ENCODE results near the gene SDC3.
A peak's percentile ranks its signal among the peaks of the same experiment; 100 is the strongest.

The SDC3 gene

DNA sequence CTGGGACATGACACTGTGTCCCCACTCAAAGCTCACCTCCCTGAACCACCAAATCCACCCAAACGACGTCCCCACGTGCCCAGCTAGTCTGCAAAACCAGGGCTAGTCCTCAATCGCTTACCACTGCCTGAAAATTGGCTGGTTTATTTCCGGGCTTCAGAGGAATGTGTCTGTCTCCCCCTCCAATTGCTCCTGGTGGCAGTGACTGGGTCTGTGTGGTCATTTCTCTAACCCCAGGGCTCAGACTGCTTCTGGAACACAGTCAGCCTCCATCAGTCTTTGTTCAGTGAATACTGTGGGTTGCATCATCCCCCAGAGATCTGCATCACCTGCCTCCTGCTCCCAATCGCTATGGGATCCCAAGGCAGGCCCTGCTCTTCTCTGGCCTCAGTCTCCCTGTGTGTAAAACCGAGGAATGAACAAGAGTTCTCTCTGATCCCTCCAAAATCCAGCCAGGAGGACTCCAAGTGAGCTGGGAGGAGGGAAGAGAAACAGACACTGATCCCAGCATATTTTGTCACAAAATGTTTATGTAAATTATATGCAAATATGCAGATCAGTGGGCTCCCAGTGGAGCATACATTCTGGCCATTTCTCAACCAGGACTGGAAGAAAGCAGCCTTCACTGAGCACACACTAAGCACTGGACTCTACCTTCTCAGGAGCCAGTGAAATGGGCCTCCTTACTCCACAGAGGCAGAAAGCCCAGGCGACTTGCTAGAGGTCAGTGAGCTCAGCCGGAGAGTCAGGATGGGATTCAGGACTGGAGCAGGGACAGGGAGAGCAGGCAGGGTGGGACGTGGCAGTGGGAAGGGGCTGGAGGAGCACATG lies 20.9 kb downstream of the SDC3 start:
- no peak for DNase-seq

DNA sequence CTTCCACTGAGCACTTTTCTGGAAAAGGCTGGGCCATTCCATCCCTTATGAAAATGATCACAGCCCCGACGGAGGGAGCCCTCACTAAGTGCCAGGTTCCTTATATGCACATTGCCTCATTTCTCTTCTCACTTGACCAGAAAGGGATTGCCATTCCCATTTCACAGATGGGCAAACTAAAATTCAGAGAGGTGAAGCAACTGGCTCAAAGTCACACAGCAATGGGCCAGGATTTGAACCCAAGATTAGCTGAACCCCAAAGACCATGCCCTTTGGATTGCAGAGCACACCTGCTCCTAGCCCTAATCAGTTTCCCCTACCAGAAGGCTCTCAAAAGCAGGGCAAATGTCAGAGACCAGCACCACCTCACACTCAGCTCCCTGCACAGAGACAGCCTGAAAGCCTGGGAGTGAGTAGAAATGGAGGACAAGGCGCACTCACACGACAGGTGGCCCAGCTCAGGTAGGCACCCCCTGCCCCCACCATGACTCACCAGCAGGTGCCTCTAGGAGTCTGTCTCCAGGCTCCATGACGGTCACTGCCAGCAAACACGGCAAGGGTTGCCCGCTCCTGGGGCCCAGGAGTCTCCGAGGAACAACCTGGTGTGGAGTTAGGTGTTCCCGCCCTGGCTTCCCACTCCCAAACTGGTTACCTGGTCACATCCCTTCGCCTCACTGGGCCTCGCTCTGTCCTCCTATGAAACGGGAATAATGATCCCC lies 21.7 kb downstream of the SDC3 start:
- DNase-seq = no peak

DNA sequence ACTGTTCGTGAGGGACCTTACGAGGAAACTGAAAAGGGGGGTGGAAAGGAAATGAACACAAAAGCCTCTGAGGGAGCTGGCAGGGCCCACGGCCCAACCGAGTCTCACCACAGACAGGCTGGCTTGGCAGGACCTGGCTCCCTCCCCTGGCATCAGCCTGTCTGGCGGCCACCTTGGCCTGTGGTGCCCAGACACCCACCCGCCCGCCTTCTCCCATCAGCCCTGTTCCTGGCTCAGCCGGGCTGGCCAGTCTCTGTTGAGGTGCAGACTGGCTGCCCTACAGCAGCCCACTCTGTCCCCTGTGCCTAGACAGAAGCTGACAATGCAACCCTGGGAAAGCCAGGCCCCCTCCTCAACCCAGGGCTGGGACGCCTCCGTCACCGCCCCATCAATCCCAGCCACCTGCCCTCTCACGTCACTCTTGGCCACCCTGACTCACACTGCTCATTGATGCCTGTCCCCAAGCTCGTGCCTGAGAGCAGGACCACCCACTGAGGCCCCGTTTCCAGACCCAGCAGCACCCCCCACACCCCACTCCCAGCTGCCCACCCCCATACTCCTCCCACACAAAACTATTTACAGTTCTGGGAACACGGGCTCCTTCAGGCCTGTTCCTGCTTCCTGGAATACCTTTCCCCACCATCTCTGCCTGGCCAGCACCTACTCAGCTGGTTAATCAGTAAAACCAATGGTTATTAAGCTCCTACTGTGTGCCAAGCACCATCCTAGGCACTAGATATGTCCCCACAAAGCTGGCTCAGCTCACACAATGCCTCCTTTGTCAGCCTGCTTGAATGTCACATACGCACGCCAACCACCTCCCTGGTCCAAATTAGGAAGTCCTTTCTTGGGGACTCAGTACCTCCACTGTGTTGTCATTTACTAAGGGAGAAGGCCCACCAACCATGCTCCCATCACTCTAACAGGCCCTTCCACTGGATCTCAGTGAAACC lies 22.7 kb downstream of the SDC3 start:
- no peak for DNase-seq

DNA sequence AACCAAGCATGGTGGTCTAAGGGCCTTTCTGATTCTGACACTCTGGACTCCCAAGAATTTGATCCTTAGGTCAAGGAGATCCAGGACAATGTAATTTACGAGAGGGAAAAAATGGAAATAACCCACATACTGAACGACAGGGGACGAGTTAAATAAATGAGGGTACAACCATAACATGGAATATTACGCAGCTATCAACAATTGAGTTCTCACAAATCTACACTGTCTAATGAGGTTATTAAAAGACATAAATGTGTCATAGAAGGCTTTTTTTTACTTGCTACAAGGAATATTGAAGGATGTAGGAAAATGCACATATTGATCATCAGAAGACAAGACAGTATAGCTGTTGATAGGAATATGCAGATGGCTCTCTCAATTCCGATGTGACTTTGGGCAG lies 23.8 kb downstream of the SDC3 start:
- no peak for DNase-seq

DNA sequence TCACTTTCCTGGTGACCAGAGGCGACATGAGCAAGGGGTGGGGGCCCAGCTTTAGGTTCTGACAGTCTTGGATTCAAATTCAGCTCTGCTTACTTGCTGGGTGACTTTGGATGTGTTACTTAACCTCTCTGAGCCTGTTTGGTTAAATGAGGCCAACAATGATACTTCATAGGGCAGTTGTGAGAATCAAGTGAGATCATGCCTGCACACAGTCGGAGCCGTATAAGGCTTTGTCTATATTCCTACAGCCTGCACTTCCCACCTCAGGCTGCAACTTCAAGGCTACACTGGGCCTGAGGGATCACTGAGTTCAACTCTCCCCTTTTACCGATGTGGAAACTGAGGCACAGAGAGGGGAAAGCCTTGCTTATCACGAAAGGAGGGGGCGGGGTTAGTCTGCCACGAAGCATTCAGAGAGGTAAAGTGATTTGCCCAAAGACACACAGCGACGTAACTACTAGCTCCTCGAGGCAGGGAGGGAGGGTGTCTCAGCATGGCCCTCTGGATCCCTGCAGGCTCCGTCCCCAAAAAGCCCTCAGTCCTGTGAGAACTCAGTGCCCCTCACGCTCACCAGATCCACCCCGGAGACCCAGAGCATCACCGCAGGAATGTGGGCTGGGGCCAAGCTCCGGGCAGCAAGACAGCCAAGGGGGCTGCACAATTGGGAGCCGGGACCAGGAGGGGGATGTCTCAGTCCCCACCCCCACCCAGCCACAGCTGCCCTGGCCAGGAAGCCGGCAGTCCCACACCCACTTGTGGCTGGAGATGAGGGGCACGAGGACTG lies 25.0 kb downstream of the SDC3 start:
- DNase-seq = no peak

DNA sequence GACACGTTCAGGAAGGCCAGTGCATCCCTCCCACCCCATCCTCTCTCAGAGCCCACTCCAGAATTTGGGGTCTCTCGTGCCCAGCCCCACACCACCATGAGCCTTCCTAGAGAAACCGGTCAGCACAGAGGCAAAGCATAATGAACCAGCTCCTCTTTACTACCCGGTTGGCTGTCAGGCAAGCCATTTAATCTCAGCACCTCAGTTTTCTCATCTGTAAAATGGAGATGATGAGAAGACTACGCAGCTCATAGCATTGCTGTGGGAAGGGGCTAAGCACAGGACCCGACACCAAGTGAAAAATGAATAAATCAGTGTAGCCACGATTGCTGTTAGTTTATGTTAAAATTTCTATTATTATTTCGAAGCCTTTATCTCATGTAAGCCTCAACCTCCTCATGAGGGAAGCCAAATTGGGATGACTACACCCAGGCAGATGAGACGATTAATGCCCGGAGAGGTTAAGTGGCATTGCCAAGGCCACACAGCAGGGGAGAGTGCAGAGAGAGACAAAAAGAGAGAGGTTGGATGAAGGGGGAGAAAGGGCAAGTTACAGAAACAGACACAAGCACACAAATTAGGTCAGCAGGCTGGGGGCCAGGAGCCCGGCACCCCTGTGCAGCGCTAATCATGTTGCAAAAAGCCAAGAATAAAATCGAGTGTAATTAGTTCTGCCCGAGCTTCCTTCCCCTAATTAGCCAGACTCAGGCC lies 25.7 kb downstream of the SDC3 start:
- no peak for DNase-seq

DNA sequence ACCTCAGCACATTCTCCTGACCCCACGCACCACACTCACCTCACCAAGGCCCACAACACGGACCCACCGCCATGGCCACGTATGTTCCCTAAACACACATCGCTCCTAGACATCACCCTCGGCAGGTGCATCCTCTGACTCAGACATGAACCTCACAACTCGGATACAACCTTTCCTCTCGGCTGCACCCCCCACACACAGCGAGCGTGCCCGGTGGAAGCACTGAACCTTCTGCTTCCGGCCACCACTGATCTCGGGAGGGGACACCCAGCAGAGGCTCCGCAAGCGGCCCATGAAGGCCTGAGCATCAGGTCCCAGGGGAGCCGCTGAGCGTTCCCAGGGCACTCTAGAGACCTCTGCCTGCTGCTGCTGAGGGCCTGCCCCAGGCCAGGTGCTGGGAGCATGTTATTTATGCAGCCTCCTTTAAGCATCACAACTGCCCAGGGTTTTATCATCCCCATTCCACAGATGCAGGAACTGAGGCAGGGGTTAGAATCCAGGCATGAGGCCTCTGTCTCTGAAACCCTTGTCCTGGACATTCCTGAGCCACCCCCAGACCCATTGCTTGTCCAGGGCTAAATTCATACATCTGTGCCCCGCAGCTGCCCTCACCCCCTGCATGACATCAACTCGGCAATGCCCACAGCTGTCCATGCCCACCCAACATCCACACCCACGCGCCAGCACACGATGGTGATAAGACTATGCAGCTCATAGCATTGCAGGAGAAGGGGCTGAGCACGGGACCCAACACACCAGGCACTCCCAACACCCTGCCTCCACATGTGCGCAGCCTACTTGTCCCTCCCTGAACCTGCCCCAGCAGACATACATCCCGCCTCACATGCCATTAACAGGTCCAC lies 27.0 kb downstream of the SDC3 start:
- DNase-seq = no peak

DNA sequence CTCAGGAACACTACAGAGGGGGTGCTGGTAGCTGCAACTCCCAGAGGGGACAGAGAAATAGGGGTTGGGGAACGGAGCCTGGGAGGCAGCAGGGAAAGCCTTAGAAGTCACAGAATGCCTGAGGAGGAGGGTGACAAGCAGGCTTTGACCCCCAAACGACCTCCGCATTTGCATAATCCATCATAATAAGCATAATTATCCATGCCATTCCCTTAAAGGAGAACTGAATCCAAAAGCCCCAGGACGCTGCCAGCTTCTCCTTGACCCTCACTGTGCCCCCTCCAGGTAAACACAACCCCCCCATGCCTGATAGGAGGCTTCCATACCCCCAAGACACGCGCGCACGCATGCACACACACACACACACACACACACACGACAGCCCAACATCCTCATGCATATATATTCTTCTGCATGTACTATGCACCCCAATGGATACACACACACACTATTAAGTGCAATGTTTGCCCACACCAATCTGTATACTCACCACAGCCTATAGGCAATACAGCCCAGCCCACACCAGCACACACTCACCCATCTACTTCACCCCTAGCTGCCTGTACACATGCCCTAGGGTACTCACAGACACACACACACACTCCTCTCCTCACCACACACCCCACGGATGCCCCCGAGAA lies 27.8 kb downstream of the SDC3 start:
- no peak for DNase-seq

DNA sequence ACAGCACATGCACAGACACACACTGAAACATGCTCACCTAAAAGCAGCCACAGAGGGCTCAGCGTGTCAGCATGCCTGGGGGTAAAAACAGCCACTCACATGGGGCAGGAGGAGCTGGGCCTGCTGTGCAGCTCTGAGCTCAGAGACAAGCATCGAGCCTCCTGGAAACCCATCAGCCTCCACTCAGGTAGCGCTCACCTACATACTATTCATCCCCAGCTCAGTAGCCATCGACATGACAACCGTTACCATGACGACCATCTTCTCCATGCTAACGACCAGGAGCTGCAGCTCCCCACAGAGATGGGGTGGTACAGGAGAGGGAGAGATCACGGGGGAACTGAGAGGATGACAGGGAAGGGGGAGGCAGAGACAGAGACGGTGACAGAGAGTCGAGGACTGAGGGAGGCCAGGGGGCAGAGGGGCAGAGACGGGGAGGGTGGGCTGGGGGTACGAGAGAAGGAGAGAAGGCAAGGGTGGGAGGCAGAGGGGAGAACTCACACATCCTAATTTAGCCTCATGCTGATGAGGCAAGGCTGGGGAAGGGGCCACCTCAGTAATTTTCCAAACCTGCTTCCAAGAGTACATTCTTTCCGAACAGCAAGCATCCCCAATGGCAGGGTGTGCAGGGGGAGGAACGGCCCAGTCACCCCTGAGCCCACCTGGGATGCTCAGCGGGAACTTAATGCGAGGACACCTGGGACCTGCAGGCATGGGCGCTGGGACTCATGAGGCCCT lies 28.4 kb downstream of the SDC3 start:
- DNase-seq = no peak

DNA sequence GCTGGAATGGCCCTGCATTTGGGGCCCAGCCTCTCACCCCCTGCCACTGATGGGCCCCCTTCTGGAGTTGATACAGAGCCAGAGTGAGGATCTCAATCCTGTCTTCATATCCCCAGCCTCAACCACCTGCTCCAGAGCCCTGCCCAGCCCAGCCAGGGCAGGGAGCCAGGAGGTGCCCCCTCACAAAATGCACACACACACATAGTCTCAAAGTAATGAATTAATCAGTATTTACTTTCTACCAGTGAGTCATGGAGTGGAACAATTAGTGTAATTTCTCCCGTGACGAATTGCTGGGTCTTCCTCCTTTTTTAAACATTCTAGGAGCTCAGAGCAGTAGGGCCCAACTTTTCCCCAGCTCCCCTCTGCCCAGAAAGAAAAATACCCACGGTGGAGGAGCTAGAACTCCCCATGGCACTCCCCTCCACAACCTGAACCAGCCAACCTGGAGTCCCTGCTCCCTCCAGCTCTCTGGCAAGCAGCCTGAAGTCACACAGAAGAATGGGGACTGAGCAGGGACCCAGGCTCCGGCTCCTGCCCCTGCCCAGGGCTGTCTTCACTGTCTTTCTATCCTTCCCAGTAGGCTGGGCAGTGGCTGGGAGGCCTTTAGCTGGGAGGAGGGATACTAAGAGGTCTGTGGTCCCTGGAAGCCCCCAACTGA lies 29.3 kb downstream of the SDC3 start:
- DNase-seq = peak; percentile 12

DNA sequence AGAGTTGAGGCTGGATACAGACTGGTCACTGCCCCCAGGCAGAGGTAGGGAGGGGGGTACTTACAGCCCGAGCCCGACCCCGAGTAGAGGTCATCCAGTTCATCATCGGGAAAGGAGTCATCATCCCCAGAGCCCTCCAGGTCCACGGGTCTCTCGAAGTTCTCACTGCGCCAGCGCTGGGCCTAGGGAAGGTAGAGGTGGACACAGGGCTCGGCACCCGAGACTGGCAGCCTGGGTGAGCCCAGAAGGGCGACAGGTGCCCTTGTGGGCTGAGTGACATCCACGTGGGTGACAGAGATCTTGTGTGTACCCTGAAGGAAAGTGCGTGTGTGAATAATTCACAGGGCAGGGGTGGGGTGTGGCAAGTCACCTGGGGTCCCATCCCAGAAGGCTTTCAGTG lies 30.0 kb downstream of the SDC3 start:
- DNase-seq = no peak

DNA sequence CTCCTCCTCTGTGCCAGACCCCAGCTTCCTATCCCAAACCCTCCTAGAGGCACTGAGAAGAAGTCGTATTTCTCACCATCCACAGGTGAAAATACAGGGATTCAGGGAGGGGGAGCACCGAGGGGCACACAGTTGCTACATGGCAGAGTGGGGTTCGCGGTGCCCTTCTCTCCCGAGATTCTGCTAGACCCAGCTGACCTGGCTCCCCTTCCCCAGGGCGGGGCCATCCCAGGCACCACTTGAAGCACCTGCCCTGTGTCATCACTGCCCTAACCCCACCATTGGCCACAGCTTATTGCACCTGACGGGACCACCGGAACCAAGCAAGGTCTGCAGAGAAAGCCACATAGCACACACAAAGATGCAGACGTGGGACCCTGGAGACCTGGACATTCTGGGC lies 30.5 kb downstream of the SDC3 start:
- no peak for DNase-seq

DNA sequence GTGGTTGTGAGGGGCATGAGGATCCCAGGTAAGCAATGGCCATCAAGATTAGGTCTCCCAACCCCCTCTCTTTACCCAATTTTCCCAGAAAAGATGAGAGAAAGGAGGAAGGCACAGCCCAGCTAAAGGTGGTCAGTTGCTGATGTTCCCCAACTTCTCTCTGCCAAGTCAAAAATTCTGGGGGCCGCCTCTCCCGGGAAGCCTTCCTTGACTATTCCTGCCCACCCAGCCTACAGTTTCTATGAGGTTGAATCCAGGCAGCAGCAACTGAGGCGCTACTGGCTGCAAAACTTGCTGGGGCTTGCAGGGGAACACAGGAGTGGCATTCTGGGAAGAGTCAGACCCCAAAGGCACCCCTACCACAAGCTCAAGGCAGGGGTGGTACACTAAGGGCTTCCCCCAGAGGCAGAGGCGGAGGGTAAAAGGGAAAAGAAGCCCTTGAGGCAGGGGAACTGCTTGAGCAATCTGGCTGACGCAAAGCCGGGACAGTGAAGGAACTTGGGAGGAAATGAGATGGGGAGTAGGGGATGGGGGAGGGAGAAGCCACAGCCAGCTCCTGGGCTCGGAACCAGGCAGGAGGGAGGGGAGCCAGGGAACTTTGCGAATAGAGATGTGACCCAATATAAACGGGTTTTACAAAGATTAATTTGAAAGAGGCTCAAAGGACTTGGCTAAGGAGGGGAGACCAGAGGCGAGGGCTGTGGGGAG lies 31.2 kb downstream of the SDC3 start:
- DNase-seq = no peak

DNA sequence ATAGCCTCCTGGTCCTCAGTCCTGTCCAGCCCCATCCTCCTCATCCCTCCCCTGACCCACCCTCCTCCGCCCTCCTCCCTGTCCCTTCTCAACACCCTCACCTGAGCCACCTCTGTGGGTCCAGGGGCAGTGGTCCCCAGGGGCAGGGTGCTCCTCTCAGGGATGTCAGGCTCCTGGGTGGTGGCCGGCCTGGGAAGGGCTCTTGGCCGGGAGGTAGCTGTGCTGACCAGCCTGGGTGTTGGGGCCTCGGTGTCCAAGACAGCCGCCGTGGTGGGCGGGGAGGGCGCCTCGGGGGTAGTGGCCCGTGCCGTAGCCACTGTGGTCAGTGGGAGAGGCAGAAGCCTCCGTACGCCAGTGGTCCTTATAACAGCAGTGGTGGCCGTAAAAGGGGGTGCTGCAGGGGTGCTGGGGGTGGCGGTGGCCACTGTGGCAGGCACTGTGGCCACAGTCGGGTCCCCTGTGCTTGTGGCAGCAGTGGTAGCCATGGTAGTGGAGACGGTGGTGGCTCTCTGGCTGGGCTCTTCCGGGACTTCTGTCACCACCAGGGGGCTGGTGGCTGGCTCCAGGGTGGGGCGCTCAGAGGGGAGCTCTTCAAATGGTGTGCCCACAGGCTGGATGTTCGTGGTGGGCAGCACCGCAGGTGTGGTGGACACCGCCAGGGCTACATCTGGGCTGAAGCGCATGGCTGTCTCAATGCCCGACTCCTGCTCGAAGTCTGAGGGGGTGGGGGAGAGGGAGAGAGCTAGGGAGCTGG lies 31.9 kb downstream of the SDC3 start:
- no peak for DNase-seq

DNA sequence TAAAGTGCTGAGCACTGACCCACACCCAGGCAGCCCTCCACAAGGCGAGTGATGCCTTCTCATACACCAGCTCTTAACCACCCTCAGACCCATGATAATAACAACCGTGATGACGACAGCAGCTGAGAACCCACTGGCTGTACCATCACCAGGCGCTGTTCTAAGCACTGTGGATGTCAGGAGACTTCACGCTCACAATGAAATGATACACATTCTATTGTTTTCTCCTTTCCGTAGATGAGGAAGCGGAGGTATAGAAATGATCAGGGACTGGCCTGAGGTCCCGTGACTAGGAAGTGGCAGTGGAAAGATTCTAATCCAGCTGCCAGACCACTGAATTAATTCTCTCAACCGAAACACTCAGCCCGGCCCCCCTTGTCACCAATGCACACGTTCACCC lies 32.6 kb downstream of the SDC3 start:
- no peak for DNase-seq

DNA sequence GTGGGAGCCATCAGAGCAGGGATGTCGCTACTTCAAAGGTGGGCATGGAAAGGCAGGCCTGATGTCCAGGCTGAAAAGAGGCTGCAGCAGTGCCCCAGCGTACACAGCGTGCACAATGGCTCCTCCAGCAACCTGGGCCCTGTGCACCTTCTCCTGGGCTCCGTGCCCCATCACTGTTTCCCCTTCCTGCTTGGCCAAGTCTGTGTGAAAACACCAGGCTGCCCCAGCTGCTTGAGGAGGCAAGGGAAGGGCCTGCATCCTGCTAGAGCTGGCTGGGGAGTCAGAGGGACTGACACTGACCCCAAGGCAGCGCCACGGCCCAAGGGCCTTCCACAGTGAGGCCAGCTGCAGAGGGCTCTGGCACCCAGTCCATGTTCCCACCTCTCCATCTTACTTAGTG lies 33.4 kb downstream of the SDC3 start:
- no peak for DNase-seq

DNA sequence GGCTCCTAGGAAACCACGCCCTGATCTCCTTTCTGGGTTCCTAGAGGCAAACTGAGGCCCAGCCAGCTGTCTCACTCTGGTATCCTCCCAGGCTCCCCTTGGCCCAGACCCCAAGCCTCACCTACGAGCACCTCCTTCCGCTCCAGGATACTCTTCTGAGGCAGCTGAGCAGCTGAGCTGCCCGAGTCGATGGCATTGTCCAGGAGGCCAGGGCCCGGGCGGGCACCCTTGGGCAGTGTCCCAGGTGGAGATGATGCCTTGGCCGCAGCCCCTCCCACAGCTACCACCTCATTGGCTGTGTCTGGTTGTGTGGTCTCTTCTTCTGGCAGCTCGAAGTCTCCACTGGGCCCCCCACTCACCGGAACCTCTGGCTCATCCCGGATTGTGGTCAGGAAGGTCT lies 34.4 kb downstream of the SDC3 start:
- DNase-seq = no peak

DNA sequence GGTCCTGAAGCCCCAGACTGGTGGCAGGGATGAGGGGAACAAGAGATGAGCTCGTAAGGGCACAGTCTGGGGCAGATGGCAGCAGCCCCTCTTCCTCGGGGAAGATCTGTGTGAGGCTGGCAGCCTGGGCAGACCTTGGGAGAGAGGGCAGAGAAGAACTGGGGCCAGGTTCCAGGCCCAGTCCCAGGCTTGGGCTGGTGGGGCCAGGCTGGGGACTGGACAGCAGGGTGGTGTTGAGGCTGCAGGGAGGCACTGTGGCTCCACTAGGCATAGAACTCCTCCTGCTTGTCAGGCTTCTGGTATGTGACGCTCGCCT lies 35.7 kb downstream of the SDC3 start:
- DNase-seq = no peak

All from NCI-H1694 (cell line).